Effector memory CD8-positive, alpha-beta T cell (primary cell): ENCODE results near the gene MTPN.

Experiments used
- ATAC-seq: fragments of 150-1000 bp; cut with Tn5 transposase; replicated peaks from 2 replicates; pipeline ENCODE4 v1.10.0; 2021; ENCODE audit warnings: mild to moderate bottlenecking, moderate library complexity
- DNase-seq, 3 experiments: peaks; one replicate each; pipeline ENCODE4 v3.0.0; 2021
- H3K27ac Mint-ChIP-seq, 2 donors: one replicate each; pipeline ENCODE4 v1.8.0; 2022; ENCODE audit warnings: mild to moderate bottlenecking in 2 of 2, mixed read lengths in 2 of 2, moderate library complexity in 2 of 2
- H3K27me3 Mint-ChIP-seq, 2 donors: one replicate each; pipeline ENCODE4 v1.8.0; 2022; ENCODE audit warnings: mixed read lengths in 2 of 2
- H3K36me3 Mint-ChIP-seq: one replicate; pipeline ENCODE4 v1.8.0; 2022; ENCODE audit warnings: mild to moderate bottlenecking, moderate library complexity, mixed read lengths; ENCODE audit not compliant: insufficient read depth
- H3K4me1 Mint-ChIP-seq, 2 donors: one replicate each; pipeline ENCODE4 v1.8.0; 2022; ENCODE audit warnings: low read depth in 2 of 2, mixed read lengths in 2 of 2
- H3K4me3 Mint-ChIP-seq, 2 donors: one replicate each; pipeline ENCODE4 v1.8.0; 2022; ENCODE audit warnings: mild to moderate bottlenecking in 2 of 2, mixed read lengths in 2 of 2, moderate library complexity in 2 of 2
- H3K9me3 Mint-ChIP-seq, 2 donors: one replicate each; pipeline ENCODE4 v1.8.0; 2022; ENCODE audit warnings: mixed read lengths in 2 of 2

Gene MTPN

DNA sequence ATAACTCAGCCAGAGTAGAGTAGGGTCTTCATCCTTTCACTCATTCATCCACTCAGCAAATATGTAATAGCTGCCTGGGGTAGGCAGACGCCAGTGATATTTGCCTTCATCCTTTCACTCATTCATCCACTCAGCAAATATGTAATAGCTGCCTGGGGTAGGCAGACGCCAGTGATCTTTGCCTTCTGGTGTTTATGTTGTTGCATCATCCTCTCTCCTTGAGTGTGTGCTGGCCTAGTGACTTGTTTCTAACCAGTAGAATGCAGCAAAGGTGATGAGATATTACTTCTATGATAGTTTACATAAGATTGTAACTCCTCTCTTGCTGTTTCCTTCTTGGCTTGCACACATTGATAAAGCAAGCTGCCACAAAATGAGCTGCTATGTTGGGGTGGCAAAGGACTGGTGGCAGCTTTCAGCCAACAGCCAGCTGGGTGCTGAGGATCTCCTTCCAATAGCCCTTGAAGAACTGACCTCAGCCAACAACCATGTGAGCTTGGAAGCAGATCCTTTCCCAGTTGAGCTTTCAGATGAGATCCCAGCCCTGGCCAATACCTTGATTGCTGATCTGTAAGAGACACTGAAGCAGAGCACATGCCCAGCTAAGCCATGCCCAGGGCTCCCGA is 23.2 kb upstream of the MTPN start:
- Mint-ChIP-seq H3K27me3 (no peaks in the 10 kb centered on the region), H3K36me3 (no peaks in the 10 kb centered on the region)

DNA sequence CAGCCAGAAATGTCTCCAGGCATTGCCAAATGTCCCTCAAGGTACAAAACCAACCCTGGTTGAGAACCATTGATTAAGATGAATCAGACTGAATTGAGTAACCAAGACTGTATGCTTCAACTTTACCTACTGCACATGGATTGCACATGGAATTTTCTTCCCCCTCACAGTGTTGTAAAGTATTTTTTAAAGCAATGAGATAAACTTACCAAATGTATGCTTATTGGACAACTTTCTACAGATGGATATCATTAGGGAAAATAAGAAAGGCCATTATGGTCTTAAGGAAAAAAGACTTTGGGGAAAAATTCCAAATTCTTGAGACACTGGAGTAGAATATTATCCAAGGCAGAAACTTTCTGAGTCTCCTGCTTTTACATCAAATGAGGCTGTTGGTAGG is 20.9 kb upstream of the MTPN start:
- H3K4me1 Mint-ChIP-seq, result peaks cover 10 to 17% of the 10 kb centered on the region in 2 donors
- H3K27ac Mint-ChIP-seq, result no peak overlapping the region
- H3K9me3 Mint-ChIP-seq, result no peaks in the 10 kb centered on the region
- H3K36me3 Mint-ChIP-seq, result peaks cover 4% of the 10 kb centered on the region
- DNase-seq (no peak), ATAC-seq (no peak)
- H3K27me3 Mint-ChIP-seq, result no peaks in the 10 kb centered on the region
- no peak overlapping the region for H3K4me3 Mint-ChIP-seq

More for the DNA sequence above, 23.2 kb upstream of the MTPN start:
- DNase-seq (no peak), ATAC-seq (no peak)
- Mint-ChIP-seq H3K4me1 (peaks cover 0 to 4% of the 10 kb centered on the region in 2 donors), H3K9me3 (no peaks in the 10 kb centered on the region), H3K4me3 (no peak overlapping the region), H3K27ac (peak overlapping the region in 1 of 2 donors; percentile 27)

DNA sequence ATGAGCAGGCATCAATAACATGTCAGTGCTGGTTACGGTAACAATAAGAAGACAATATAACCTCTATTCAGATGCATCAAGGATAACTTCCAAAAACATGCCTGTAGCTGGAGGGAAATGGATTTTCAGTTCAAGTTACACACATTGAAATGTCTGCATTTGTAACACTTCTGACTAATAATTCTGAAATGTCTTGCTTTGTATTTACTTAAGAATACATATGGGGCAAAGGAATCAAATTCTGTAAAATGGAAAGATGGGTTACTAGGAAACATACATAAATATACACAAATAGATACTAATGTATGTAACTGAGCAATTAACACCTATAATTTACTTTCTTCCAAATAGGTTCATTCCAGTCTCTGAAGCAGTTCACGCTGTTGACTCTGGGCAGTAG is 18.6 kb upstream of the MTPN start:
- peaks cover 13 to 22% of the 10 kb centered on the region in 2 donors for H3K4me1 Mint-ChIP-seq
- H3K36me3 Mint-ChIP-seq, result peaks cover 4% of the 10 kb centered on the region
- H3K4me3 Mint-ChIP-seq, result no peak overlapping the region
- ATAC-seq, result no peak
- H3K27ac Mint-ChIP-seq, result no peak overlapping the region
- no peaks in the 10 kb centered on the region for H3K9me3 Mint-ChIP-seq
- no peaks in the 10 kb centered on the region for H3K27me3 Mint-ChIP-seq
- DNase-seq, result no peak

DNA sequence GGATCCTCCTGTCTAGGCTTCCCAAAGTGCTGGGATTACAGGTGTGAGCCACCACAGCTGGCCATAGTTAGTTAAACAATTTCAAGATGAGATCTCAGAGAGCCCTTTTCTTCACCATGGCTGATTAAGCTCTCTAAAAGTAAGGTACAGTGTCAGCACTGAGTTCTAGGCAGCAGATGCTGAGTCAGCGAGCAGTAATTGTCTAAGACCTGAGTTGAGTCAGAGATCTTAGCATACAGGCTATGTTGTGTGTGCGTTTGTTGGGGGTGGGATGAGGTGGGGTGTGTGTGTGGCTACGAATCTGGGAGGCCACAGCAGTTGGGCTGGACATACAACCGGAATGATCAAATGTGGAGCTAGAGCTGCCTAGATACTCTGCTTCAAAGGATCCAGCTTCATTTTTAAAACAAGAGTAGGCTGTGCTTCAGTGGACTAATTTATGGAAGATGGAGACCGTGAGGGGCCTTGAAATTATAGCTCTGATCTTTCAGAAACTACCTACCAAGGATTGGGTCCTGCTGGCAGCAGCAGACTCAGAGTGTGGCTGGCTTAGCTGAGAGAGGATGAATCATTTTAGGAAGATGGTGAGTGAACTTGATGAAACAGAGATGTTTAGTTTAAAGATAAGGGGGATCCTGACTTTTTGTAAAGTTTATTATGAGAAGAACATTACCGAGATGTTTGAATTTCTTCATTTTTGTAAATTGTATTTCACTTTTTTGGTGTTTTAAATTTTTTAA is 17.5 kb upstream of the MTPN start:
- ATAC-seq, result no peak
- Mint-ChIP-seq H3K27me3 (no peaks in the 10 kb centered on the region), H3K4me3 (peak overlapping the region in 1 of 2 donors; percentile 76), H3K4me1 (peaks cover 13 to 18% of the 10 kb centered on the region in 2 donors), H3K9me3 (no peaks in the 10 kb centered on the region), H3K27ac (peak overlapping the region; percentile 88 to 90), H3K36me3 (peaks cover 4% of the 10 kb centered on the region)
- DNase-seq, result no peak

DNA sequence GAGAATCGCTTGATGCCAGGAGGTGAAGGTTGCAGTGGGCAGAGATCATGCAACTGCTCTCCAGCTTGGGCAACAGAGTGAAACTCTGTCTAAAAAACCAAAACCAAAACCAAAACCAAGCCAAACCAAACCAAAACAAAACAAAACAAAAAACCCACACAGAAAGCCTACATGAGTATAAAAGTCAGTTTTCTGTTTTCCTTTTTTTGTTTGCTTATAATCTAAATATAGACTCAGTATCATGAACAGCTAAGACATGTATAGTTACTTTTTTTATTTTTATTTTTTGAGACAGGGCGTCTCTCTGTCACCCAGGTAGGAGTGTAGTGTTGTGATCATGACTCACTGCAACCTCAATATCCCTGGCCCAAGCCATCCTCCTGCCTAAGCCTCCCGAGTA is 16.8 kb upstream of the MTPN start:
- H3K27ac Mint-ChIP-seq, result peak overlapping the region; percentile 88 to 90
- H3K9me3 Mint-ChIP-seq, result no peaks in the 10 kb centered on the region
- ATAC-seq (peak; percentile 81), DNase-seq (no peak)
- peaks cover 13 to 18% of the 10 kb centered on the region in 2 donors for H3K4me1 Mint-ChIP-seq
- no peaks in the 10 kb centered on the region for H3K27me3 Mint-ChIP-seq
- peaks cover 4% of the 10 kb centered on the region for H3K36me3 Mint-ChIP-seq
- peak overlapping the region; percentile 53 to 76 for H3K4me3 Mint-ChIP-seq

DNA sequence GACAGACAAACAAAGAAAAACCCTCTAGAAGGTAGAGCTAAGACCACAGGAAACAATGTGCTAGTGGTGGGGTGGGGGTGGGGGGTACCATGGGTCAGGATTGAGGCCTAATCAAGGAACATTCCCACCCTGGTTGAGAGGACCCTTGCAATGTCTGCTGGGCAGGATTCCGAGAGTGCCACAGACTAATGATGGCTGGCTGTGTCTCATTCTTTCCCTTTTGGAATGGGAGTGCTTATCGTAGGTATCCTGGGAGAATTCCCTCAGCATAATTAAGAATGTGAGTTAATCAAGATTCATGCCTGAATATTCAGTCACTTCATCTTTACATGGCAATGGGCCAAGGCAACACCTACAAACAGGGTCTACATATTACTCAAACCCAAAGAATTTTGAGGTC is 14.7 kb upstream of the MTPN start:
- Mint-ChIP-seq H3K9me3 (no peaks in the 10 kb centered on the region), H3K4me1 (peaks cover 16 to 18% of the 10 kb centered on the region in 2 donors), H3K4me3 (no peak overlapping the region), H3K27me3 (no peaks in the 10 kb centered on the region), H3K27ac (no peak overlapping the region), H3K36me3 (peaks cover 4% of the 10 kb centered on the region)
- no peak for ATAC-seq
- no peak for DNase-seq

DNA sequence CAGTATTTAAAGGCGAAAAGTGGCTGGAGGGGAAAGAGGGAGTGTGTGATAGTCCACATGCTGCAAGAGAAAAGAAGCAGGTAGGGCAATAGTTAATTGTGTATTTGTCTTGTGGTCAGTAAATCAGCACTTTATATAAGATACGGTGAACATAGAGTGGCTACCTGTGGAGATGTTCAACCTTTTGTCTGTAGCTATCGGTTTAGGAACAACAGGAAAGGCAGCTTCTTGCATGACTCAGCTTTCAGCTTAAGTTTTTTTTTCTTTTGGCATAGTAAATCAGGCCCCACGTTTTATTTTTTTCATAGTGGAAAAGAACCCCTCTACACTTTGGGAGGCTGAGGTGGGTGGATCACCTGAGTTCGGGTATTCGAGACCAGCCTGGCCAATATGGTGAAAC is 14.2 kb upstream of the MTPN start:
- Mint-ChIP-seq H3K9me3 (no peaks in the 10 kb centered on the region), H3K27ac (no peak overlapping the region), H3K36me3 (peaks cover 4% of the 10 kb centered on the region), H3K4me1 (peaks cover 16 to 18% of the 10 kb centered on the region in 2 donors), H3K4me3 (no peak overlapping the region), H3K27me3 (no peaks in the 10 kb centered on the region)
- DNase-seq (no peak), ATAC-seq (no peak)

DNA sequence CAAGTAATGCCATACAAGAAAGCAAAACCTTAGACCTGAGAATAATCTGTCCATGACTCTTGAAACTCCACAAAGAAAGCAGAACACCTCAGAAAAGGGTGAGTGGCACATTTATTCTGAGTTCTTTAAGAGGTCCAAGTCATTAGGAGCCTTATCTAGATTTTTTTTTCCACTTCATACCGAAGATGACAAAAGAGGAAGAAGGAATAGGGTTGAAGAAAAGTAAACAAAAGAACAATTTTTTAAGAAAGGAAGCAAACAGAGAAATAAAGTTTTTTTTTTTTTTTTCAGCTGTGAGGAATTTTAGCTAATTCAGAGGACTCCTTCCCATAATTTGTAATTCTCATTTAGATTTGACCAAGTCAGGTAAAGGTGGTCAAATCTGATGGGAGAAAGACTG is 13.1 kb upstream of the MTPN start:
- no peaks in the 10 kb centered on the region for H3K27me3 Mint-ChIP-seq
- H3K27ac Mint-ChIP-seq, result peak overlapping the region in 1 of 2 donors; percentile 42
- no peaks in the 10 kb centered on the region for H3K9me3 Mint-ChIP-seq
- DNase-seq, result no peak
- H3K4me3 Mint-ChIP-seq, result no peak overlapping the region
- peaks cover 20 to 21% of the 10 kb centered on the region in 2 donors for H3K4me1 Mint-ChIP-seq
- no peak for ATAC-seq
- peaks cover 4% of the 10 kb centered on the region for H3K36me3 Mint-ChIP-seq

DNA sequence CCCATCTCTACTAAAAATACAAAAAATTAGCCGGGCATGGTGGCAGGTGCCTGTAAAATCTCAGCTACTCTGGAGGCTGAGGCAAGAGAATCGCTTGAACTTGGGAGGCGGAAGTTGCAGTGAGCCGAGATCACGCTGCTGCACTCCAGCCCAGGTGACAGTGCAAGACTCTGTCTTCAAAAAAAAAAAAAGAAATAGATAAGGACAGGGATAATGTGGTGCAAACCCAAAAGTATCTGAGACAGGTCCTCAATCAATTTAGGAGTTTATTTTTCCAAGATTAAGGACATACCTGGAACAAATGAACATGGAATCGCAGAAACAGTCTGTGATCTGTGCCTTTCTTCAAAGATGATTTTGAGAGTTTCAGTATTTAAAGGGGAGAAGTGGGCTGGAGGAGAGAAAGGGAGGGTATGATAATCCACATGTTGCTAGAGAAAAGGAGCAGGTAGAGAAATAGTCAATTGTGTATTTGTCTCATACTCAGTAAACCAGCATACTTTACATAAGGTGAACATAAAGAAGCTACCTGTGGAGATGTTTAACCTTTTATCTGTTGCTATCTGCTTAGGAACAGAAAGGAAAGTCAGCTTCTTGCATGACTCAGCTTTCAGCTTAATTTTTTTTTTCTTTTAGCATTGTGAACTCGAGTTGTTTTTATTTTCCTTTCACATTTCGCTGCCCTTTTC is 4.9 kb upstream of the MTPN start:
- H3K4me3 Mint-ChIP-seq, result peak overlapping the region; percentile 83 to 84
- no peak for DNase-seq
- H3K27me3 Mint-ChIP-seq, result no peaks in the 10 kb centered on the region
- H3K9me3 Mint-ChIP-seq, result peaks cover 0 to 7% of the 10 kb centered on the region in 2 donors
- peaks cover 48 to 50% of the 10 kb centered on the region in 2 donors for H3K4me1 Mint-ChIP-seq
- peak overlapping the region; percentile 86 to 91 for H3K27ac Mint-ChIP-seq
- peaks cover 12% of the 10 kb centered on the region for H3K36me3 Mint-ChIP-seq
- ATAC-seq, result no peak

DNA sequence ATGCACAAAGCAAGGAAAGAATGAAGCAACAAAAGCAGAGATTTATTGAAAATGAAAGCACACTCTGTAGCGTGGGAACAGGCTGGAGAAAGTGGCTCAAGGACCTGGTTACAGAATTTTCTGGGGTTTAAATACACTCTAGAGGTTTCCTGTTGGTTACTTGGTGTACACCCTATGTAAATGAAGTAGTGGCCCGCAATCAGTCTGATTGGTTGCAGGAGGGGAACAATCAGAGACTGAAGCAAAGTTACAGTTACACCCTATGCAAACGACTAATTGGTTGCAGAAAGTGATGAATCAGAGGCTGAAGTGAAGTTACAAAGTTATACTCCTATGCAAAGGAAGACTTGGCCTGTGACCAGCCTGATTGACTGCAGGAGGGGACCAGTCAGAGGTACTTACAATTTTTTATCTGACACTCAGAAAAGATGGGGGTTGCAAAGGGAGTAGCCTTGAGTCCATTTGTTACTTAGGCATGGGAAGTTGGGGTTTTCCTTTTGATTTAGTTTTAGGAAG is 3.6 kb upstream of the MTPN start:
- peaks cover 0 to 7% of the 10 kb centered on the region in 2 donors for H3K9me3 Mint-ChIP-seq
- ATAC-seq, result peak; percentile 73

DNA sequence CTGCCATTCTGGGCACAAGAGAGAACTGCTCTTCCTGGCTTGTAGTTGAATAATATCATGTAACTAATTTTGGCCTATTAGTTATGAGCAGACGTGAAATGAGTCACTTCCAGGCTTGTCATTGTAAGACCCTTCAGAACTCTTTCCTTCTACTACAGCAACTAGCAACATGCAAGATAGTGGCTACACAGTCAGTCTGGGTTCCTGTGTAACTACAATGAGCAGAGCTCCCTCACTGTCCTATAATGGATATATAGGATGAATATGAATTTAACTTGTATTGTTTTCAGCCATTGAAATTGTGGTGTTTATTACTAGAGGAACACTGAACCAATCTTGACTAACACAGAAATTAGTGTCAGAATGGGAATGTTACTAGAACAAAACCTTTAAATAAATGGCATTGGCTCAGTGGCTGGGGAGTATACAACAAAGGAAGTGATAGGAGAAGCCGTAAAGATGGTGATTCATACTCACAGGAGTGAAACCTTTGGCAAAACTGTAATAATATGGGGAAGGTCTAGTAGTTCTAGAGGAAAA is 2.9 kb upstream of the MTPN start:
- H3K27ac Mint-ChIP-seq, result peak overlapping the region; percentile 86 to 91
- H3K4me1 Mint-ChIP-seq, result peaks cover 53% of the 10 kb centered on the region in 2 donors
- H3K4me3 Mint-ChIP-seq, result peak overlapping the region; percentile 83 to 84
- H3K27me3 Mint-ChIP-seq, result no peaks in the 10 kb centered on the region
- peaks cover 18% of the 10 kb centered on the region for H3K36me3 Mint-ChIP-seq
- ATAC-seq (no peak), DNase-seq (no peak)
- H3K9me3 Mint-ChIP-seq, result peaks cover 0 to 7% of the 10 kb centered on the region in 2 donors

More for the DNA sequence above, 3.6 kb upstream of the MTPN start:
- DNase-seq, result peak; percentile 62 to 65 (median 63)
- peaks cover 18% of the 10 kb centered on the region for H3K36me3 Mint-ChIP-seq
- H3K4me1 Mint-ChIP-seq, result peaks cover 51 to 54% of the 10 kb centered on the region in 2 donors
- H3K4me3 Mint-ChIP-seq, result peak overlapping the region; percentile 83 to 84
- peak overlapping the region; percentile 86 to 91 for H3K27ac Mint-ChIP-seq
- H3K27me3 Mint-ChIP-seq, result no peaks in the 10 kb centered on the region

DNA sequence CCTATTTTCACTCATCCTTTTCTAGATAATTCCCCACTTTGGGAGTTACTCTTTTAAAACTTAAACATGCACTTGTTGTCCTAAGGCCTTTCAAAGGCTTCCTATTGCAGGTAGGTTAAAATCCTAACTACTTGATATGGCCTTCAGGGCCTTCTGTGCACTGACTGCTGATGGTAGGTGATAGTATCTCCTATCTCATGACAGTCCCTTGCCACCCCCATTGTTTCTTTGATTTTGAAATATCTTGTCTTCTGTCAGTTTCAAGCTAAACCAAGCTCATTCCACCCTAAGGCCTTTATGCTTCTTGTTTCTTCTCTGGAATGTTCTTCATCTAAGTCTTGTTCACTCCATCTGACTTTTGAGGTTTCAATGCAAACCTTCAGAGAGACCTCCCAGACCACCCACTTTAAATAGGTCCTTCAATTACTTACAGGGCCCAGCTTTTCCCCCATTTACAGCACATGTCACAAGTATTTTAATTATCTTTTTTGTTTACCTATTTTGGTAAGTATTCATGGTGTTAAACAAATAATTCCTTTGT is 2.4 kb upstream of the MTPN start:
- peaks cover 0 to 7% of the 10 kb centered on the region in 2 donors for H3K9me3 Mint-ChIP-seq
- H3K4me3 Mint-ChIP-seq, result peak overlapping the region; percentile 83 to 84
- peak overlapping the region; percentile 86 to 91 for H3K27ac Mint-ChIP-seq
- DNase-seq (no peak), ATAC-seq (no peak)
- H3K36me3 Mint-ChIP-seq, result peaks cover 18% of the 10 kb centered on the region
- no peaks in the 10 kb centered on the region for H3K27me3 Mint-ChIP-seq
- peaks cover 55% of the 10 kb centered on the region in 2 donors for H3K4me1 Mint-ChIP-seq

DNA sequence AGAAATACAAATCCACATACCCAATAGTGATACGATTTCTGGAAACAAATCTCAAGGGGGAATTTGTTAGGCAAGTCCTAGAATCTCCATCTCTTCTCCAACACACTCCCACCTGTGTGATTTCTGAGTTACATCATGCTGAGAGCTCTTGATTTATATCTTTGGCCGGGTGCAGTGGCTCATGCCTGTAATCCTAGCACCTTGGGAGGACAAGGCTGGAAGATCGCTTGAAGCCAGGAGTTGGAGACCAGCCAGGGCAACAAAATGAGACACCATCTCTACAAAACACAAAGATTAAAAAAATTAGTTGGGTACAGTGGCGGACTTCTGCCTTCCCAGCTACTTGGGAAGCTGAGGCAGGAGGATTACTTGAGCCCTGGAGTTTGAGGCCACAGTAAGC is 1.5 kb upstream of the MTPN start:
- H3K36me3 Mint-ChIP-seq, result peaks cover 18% of the 10 kb centered on the region
- ATAC-seq, result no peak
- peak overlapping the region in 1 of 2 donors; percentile 91 for H3K27ac Mint-ChIP-seq

More for the DNA sequence above, 1.5 kb upstream of the MTPN start:
- DNase-seq, result no peak
- Mint-ChIP-seq H3K9me3 (peaks cover 0 to 7% of the 10 kb centered on the region in 2 donors), H3K4me3 (peak overlapping the region; percentile 21 to 23), H3K27me3 (no peaks in the 10 kb centered on the region), H3K4me1 (peaks cover 59 to 62% of the 10 kb centered on the region in 2 donors)
